Type B pancreatic cell (in vitro differentiated cells): ENCODE results near the gene G3BP1. TPM values are rescaled to one million over a fixed set of nuclear protein-coding genes. Genes with fewer than 3 reads are reported as not detected.

Experiments
- DNase-seq: peaks from one replicate; pipeline ENCODE4 v3.0.0; 2021; ENCODE audit warnings: mixed read lengths; ENCODE audit not compliant: unreplicated experiment; ENCODE audit errors: extremely low spot score
- H3K27ac Mint-ChIP-seq: 2 replicates; pipeline ENCODE4 v1.8.0; 2021; ENCODE audit warnings: mild to moderate bottlenecking, mixed read lengths
- H3K27me3 Mint-ChIP-seq: 2 replicates; pipeline ENCODE4 v1.8.0; 2021; ENCODE audit warnings: mixed read lengths
- H3K36me3 Mint-ChIP-seq: 2 replicates; pipeline ENCODE4 v1.8.0; 2021; ENCODE audit warnings: mixed read lengths
- H3K4me1 Mint-ChIP-seq: one replicate; pipeline ENCODE4 v1.8.0; 2021; ENCODE audit warnings: mixed read lengths; ENCODE audit not compliant: unreplicated experiment
- H3K4me3 Mint-ChIP-seq: 2 replicates; pipeline ENCODE4 v1.8.0; 2021; ENCODE audit warnings: mild to moderate bottlenecking, mixed read lengths
- H3K9me3 Mint-ChIP-seq: 2 replicates; pipeline ENCODE4 v1.8.0; 2021; ENCODE audit warnings: mixed read lengths
- CTCF ChIP-seq: fragments of 200-600 bp; sonication (generic); conservative IDR thresholded peaks from 2 replicates; pipeline ENCODE4 v1.5.0; 2021; ENCODE audit warnings: antibody characterized with exemption, mild to moderate bottlenecking
- total RNA-seq: library from RNA; stranded (reverse); gene quantifications from 2 replicates; pipeline ENCODE4 v1.2.1, GENCODE V29; 2021; ENCODE audit warnings: low replicate concordance

The G3BP1 gene
- total RNA-seq, 1 donor from 2014 or later: 241 TPM

DNA sequence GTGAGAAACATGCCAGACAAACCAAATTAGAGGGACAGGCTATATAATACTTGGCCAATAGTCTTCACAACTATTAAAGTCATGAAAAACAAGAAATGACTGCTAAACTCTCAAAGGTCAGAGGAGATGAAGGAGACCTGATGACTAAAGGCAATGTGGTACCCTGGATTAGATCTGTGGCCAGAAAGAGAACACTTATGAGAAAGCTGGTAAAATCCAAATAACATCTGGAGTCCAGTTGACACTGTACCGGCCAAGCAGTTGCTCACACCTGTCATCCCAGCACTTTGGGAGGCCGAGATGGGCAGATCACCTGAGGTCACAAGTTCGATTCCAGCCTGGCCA is 37.7 kb upstream of the G3BP1 start:
- peaks cover 11% of the 10 kb centered on the region for H3K9me3 Mint-ChIP-seq
- no peak overlapping the region for H3K4me3 Mint-ChIP-seq
- no peaks in the 10 kb centered on the region for H3K27me3 Mint-ChIP-seq
- H3K36me3 Mint-ChIP-seq: peaks cover 9% of the 10 kb centered on the region
- DNase-seq: no peak
- no peaks in the 10 kb centered on the region for H3K4me1 Mint-ChIP-seq
- TF ChIP-seq CTCF: no peak
- H3K27ac Mint-ChIP-seq: no peak overlapping the region

DNA sequence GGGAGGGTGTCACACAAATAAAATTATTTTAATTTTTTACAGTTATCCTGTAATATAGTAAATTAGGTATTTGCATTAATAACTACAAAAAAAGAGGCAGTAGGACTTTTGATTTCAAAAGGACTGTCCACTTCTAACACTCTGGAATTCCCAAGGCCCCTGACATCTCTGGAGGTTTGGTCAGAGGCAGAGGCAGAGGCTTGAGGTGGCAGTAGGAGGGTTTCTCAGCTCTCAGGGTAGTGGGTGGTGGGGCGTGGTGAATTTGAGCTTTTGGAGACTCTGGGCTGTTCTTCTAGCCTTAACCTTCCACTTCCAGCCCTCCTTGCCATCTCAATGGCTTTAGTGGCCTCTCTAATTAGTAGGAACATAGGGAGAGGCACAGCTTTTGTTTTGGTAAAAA is 36.1 kb upstream of the G3BP1 start:
- DNase-seq: no peak
- TF ChIP-seq CTCF: no peak
- Mint-ChIP-seq H3K27me3 (no peaks in the 10 kb centered on the region), H3K4me3 (no peak overlapping the region), H3K36me3 (no peaks in the 10 kb centered on the region), H3K9me3 (no peaks in the 10 kb centered on the region), H3K27ac (no peak overlapping the region), H3K4me1 (peaks cover 9% of the 10 kb centered on the region)

DNA sequence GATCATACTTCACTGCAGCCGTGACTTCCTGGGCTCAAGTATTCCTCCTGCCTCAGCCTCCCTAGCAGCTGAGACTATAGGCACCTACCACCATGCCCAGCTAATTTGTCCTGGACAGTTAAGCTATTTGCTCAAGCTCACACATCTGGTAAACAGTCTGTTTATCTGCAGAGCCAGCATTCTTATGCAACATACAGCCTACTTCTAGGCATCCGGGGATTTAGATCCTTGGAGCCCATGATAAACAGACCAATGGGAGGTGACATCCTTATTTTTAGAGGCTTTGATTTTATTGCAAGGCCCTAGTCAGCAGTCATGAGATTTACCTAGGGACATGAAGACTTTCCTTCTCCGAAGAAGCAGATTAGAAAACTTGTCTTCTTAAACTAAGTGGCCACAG is 34.3 kb upstream of the G3BP1 start:
- no peaks in the 10 kb centered on the region for H3K27me3 Mint-ChIP-seq
- DNase-seq: no peak
- peaks cover 1% of the 10 kb centered on the region for H3K36me3 Mint-ChIP-seq
- TF ChIP-seq CTCF: no peak
- no peak overlapping the region for H3K27ac Mint-ChIP-seq
- peaks cover 14% of the 10 kb centered on the region for H3K4me1 Mint-ChIP-seq
- no peak overlapping the region for H3K4me3 Mint-ChIP-seq
- no peaks in the 10 kb centered on the region for H3K9me3 Mint-ChIP-seq

- no peak for TF ChIP-seq CTCF
- no peak for DNase-seq
- H3K27ac Mint-ChIP-seq: no peak overlapping the region
- H3K4me1 Mint-ChIP-seq: peaks cover 19% of the 10 kb centered on the region
- H3K27me3 Mint-ChIP-seq: no peaks in the 10 kb centered on the region
- peaks cover 7% of the 10 kb centered on the region for H3K36me3 Mint-ChIP-seq
- H3K9me3 Mint-ChIP-seq: no peaks in the 10 kb centered on the region
- H3K4me3 Mint-ChIP-seq: no peak overlapping the region
Observed at GRCh38 chr5:151738125-151738848, 33.5 kb upstream of the G3BP1 start.

- Mint-ChIP-seq H3K27ac (no peak overlapping the region), H3K36me3 (peaks cover 13% of the 10 kb centered on the region), H3K4me3 (no peak overlapping the region), H3K4me1 (peaks cover 19% of the 10 kb centered on the region), H3K9me3 (no peaks in the 10 kb centered on the region), H3K27me3 (no peaks in the 10 kb centered on the region)
- TF ChIP-seq CTCF: no peak
- DNase-seq: no peak
Observed at GRCh38 chr5:151739395-151739794, 32.4 kb upstream of the G3BP1 start.
